Cardiac muscle cell (in vitro differentiated cells and primary cell): ENCODE results near the gene CCL2. TPM values are rescaled to one million over a fixed set of nuclear protein-coding genes. Genes with fewer than 3 reads are reported as not detected.

ENCODE experiments used
- DNase-seq, 2 donors: peaks; one replicate each; pipeline versions ENCODE4 v3.0.0 to v3.0.0-alpha.2; 2010 to 2017; ENCODE audit warnings: low read depth in 1 of 2, low spot score in 1 of 2
- H3K27ac ChIP-seq: fragments of 200-600 bp; sonication (generic); 2 replicates; pipeline ENCODE4 v1.5.1; 2016
- H3K27me3 ChIP-seq: fragments of 200-600 bp; sonication (generic); 2 replicates; pipeline ENCODE4 v1.6.0; 2016; ENCODE audit warnings: control low read depth
- H3K36me3 ChIP-seq: fragments of 200-600 bp; sonication (generic); 2 replicates; pipeline ENCODE4 v1.5.1; 2016; ENCODE audit warnings: control low read depth
- H3K4me1 ChIP-seq: fragments of 200-600 bp; sonication (generic); 2 replicates; pipeline ENCODE4 v1.8.1; 2017; ENCODE audit warnings: low read depth, mild to moderate bottlenecking, mixed run types
- H3K4me3 ChIP-seq: fragments of 200-600 bp; sonication (generic); 2 replicates; pipeline ENCODE4 v1.5.1; 2016; ENCODE audit warnings: mild to moderate bottlenecking
- H3K9me3 ChIP-seq: fragments of 200-600 bp; sonication (generic); 2 replicates; pipeline ENCODE4 v1.5.1; 2017; ENCODE audit warnings: low read depth, mild to moderate bottlenecking, control low read depth
- CTCF ChIP-seq: IDR thresholded peaks from 2 replicates; pipeline ENCODE4 v1.5.1; 2012; ENCODE audit warnings: low read depth, mild to moderate bottlenecking, low read length
- polyA plus RNA-seq: library from polyadenylated mRNA; unstranded; fragments of >200 nt; fragmentation: Nextera tagmentation; extraction: Ambion mirVana; gene quantifications from 2 replicates; pipeline ENCODE4 v1.2.1, GENCODE V29; 2016
- total RNA-seq: library from RNA; depleted of rRNA; stranded (reverse); fragments of >200 nt; gene quantifications from 2 replicates; pipeline ENCODE4 v1.2.3, GENCODE V29; 2016

The CCL2 gene
- total and polyA plus RNA-seq, 2 experiments from 2014 or later = 0.54 to 0.77 TPM

DNA sequence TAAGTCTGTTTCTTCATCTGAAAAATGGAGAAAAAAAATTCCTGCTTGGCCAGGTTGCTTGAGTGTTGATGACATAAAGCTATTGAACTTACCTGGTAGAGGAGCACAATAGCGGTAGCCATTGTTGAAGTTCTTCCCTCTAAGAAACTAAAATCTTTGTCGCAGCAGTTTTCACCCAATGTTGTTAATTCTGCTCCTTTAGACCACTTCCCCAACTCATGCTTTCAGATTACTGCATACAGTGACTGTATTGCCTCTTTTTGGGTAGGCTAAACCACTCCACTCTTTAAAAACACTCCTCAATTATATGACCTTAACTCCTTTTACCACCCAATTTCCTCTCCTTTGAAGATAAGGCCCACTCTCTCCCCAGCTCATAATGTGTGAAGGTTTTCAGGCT, 35.7 kb upstream of the CCL2 start:
- H3K36me3 ChIP-seq = no peaks in the 10 kb centered on the region
- H3K4me3 ChIP-seq = no peak overlapping the region
- no peaks in the 10 kb centered on the region for H3K4me1 ChIP-seq
- H3K27me3 ChIP-seq = no peaks in the 10 kb centered on the region
- DNase-seq = no peak
- TF ChIP-seq CTCF = no peak
- no peaks in the 10 kb centered on the region for H3K9me3 ChIP-seq
- no peak overlapping the region for H3K27ac ChIP-seq

GRCh38 chr17:34220045-34220751, 34.9 kb upstream of the CCL2 start:
- Histone ChIP-seq H3K4me3 (no peak overlapping the region), H3K9me3 (no peaks in the 10 kb centered on the region), H3K27me3 (no peaks in the 10 kb centered on the region), H3K36me3 (no peaks in the 10 kb centered on the region), H3K4me1 (no peaks in the 10 kb centered on the region), H3K27ac (no peak overlapping the region)
- no peak for TF ChIP-seq CTCF
- DNase-seq = no peak

DNA sequence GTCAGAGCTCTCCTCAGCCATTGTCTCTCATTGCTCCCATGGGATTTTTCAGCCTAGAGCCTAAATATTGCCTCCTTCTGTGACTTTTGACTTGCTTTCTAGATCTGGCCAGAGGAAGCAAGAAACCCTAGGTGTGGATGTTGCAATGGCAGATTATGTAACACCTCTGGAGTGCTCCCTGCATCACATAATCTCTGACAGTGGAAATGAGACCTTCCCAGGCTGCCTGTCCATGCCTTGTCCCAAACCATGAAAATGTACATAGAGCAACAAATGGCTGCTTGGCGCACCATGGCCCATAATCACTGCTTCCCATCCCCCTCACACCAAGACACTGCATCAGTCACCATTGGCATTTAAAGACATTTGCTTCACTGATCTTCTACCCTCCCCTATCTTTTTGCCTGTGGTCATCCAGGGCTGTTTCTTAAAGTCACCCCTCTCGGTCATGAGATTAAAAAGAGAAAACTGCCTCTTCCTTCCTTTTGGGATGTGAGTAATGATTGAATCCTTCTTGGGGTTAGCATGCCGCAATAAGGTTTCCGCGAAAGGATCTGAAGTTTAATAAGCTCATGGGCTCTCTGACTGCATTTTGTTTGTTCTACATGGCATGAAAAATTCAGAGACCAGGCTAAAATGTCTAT, 34.2 kb upstream of the CCL2 start:
- no peak for TF ChIP-seq CTCF
- H3K4me1 ChIP-seq = no peaks in the 10 kb centered on the region
- no peaks in the 10 kb centered on the region for H3K36me3 ChIP-seq
- no peak overlapping the region for H3K4me3 ChIP-seq
- peak in 1 of 2 donors; percentile 54 for DNase-seq
- no peaks in the 10 kb centered on the region for H3K27me3 ChIP-seq
- no peaks in the 10 kb centered on the region for H3K9me3 ChIP-seq
- H3K27ac ChIP-seq = no peak overlapping the region

DNA sequence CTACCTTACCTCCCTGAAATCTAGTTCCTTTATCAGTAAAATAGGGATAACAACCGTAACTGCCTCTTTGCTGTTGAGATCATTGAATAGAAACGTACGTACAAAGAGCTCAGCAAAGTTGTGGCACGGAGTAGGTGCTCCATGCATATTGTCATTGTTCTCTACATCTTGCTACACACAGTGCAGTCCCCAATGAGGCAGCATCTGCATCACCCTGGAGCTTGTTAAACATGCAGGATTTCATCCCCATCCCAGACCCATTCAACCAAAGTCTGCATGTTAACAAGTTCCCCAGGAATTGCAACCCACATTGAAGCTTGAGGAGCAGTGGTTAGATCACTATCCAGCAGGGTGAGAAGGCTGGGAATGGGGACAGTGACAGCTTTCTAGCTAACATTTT, 33.7 kb upstream of the CCL2 start:
- Histone ChIP-seq H3K27ac (no peak overlapping the region), H3K36me3 (no peaks in the 10 kb centered on the region), H3K9me3 (no peaks in the 10 kb centered on the region), H3K4me3 (no peak overlapping the region), H3K27me3 (no peaks in the 10 kb centered on the region), H3K4me1 (no peaks in the 10 kb centered on the region)
- no peak for DNase-seq
- TF ChIP-seq CTCF = no peak

GRCh38 chr17:34222722-34223497, 32.2 kb upstream of the CCL2 start:
- no peaks in the 10 kb centered on the region for H3K9me3 ChIP-seq
- no peaks in the 10 kb centered on the region for H3K4me1 ChIP-seq
- no peak overlapping the region for H3K27ac ChIP-seq
- H3K36me3 ChIP-seq = no peaks in the 10 kb centered on the region
- TF ChIP-seq CTCF = no peak
- H3K4me3 ChIP-seq = no peak overlapping the region
- no peak for DNase-seq
- no peaks in the 10 kb centered on the region for H3K27me3 ChIP-seq
